HS-27A (cell line): ENCODE data around the gene CLDN20.
A peak's percentile ranks its signal among the peaks of the same experiment; 100 is the strongest.

ENCODE experiments used
- DNase-seq: peaks from one replicate; pipeline ENCODE4 v3.0.0-alpha.2; 2012; ENCODE audit warnings: low read depth, missing footprints

CLDN20 gene

DNA sequence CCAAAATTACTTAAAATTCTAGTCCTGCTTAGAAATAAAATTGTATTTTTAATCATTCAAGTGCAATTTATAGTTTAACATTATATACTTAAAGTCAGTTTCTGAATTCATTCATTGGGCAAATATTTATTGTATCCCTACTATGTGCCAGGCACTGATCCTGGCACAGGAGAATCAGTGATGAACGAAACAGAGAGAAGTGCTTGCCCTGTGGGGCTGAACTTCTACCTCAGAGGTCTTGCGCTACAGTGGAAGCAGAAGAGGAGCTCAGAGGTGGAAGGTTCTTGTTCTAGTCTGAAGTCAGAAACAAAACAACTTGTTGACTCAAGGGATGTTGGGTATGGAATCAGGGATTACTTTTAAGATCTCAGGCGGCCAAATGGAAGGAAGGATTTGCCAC, 6.0 kb downstream of the CLDN20 start:
- DNase-seq = no peak

DNA sequence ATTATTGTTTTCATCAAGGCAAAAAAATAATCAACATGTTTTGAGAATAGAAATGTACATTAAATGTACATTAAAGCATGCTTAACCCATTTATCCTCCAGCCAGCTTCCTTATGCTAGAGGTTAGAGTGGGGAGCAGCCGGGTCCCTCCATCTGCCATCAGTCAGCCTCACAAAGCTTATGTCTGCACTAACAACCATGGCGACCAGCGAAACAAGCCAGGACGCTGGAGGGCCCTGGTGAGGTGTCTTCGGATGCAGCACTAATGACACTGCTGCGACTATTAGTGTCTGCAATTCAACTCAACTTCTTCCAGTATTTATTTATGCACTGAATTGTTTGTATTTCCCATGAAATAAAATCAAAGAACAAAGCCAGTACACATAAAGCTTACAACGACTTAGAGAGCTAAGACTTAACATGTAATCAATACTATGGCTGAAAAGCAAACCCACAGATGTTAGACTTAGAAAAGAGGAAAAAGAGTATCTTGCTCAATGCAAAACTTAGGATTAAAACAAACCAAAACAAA, 6.8 kb downstream of the CLDN20 start:
- DNase-seq = no peak

DNA sequence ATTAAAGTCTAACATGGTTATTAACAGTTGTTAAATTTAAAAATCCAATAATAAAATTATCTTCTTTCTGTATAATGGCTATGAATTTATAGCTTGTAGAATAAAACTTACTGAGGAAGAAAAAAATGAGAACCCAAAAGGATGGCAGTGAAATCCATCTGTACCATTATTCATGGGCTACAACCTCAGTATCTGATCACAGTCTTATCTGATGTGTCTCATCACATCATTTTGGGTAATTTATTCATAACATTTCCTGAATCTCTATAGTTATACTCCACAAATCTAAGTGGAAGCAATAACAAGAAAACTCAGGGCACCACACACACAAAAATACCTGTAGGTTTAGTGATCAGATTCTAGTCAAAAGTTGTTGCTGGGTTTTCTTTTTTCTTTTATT, 7.3 kb downstream of the CLDN20 start:
- DNase-seq = no peak

DNA sequence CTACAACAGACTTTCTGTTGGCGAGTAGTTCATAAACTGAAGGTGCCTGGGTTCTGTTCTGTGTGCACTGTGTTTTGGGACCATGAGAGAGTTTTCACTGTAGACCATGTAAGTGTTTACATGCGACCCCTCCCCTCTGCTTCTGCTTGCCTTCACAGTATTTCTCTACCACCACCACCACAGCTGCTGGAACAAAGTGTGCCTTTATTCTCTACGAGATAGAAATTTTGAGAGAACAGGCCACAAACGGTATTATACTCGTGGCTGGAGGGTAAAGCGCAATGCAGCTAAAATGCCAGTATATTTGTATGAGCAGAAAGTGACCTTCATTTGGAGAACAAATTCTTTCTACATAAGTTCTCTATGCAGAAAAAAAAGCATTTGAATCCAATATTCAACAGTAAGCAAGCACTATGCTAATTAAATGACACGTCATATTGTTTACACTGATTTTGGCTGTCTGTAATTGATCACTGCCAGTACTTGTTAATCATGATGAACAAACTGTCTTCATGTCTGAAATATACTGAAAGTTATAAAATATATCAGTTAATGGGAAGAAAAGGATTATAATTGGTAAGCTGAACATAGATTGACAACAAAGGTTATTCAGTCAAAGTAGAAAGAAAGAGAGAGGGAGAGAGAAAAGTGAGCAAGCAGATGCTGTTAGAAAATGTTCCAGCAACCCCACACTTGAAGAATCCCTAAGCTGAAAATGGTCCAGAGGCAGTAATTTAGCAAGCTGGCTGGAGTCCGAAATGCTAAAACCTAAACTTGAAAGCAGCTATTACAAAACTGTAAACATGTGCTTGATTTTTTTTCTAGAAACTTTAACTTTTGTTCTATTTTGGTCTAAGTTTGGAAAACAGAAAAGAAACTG, 8.8 kb downstream of the CLDN20 start:
- no peak for DNase-seq

DNA sequence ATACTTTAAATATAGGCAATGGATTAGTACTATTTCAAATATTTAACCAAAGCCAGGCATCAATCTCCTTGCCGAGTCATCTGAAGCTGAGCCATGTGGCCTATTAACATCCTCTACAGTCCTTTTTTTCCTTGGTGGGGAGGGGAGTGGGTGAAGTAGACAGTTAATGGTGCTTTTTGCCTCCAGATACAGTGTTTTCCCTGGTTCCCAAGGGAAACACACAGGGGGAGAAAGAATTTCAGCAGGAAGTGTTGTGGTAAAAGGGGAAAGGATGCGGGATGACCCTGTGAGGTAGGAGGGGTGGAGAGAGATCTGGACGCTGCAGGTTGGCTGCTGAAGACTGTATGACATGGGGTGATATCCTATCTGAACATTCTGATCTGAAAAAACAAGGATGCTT, 9.6 kb downstream of the CLDN20 start:
- DNase-seq = peak; percentile 72

DNA sequence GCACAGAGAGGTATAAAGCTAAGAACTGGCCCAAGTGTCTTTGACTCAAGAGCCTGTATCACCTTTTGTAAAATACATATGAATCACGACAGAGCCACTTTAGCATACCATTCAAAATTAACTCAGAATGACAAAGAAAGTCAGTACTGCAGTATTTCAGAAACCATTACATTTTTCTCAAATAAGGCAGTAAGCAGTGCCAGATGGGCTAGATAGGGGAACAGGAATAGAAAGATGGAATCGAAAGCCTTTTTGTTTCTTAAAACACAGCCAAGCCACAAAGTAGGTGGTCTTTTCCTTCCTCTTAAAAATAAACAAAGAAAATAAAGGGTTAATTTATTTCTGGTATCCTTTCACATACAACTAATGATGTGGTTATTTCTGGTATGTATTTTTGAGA, 10.3 kb downstream of the CLDN20 start:
- no peak for DNase-seq

DNA sequence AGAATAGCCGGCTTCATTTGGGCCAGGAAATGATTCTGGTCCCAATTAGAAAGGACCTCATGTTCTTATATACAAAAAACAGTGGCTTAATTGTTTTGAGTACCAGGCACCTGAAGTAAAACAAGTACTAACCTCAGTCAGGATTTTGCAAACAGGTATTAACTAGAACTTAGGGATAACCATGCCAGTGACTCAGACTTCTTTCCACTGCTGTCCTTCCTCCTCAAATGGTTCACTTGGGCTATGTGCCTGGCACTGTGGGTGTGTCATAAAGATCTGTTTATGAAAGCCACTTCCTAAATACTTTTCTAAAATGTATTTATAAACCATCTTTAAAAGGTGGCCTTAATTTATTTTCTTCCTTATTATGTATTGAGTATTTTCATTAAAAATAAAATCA, 10.7 kb downstream of the CLDN20 start:
- DNase-seq = no peak

DNA sequence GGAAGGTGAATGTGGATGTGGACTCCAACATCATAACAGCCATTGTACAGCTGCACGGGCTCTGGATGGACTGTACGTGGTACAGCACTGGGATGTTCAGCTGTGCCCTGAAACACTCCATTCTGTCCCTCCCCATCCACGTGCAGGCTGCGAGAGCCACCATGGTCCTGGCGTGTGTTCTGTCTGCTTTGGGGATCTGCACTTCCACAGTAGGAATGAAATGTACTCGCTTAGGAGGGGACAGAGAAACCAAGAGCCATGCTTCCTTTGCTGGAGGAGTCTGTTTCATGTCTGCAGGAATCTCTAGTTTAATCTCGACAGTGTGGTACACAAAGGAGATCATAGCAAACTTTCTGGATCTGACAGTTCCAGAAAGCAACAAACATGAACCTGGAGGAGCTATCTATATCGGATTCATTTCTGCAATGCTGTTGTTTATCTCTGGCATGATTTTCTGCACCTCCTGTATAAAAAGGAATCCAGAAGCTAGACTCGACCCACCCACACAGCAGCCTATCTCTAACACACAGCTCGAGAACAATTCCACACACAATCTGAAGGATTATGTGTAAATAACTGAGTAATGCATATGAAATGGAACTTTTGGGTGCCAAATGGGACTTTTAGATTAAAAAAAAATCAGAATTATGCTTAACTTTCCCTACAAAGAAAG, 12.1 kb downstream of the CLDN20 start:
- DNase-seq = no peak

DNA sequence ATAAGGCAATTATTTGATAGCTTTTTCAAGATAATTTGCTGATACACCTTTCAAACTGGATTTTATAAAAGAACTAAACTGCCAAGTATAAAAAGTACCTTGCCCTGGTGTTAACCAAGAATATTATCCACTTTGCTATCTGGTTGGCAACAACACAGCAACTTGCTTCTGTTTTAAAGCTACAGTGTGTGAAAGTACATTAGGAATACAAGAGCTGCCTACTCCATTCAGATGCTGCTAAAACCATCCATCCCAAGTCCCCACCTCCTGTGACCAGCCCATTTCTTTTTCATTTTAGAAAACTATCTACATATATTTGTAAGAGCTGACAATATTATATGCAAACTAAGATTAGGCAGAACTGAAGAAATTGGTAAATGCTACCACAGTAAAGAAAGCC, 12.8 kb downstream of the CLDN20 start:
- DNase-seq = no peak

DNA sequence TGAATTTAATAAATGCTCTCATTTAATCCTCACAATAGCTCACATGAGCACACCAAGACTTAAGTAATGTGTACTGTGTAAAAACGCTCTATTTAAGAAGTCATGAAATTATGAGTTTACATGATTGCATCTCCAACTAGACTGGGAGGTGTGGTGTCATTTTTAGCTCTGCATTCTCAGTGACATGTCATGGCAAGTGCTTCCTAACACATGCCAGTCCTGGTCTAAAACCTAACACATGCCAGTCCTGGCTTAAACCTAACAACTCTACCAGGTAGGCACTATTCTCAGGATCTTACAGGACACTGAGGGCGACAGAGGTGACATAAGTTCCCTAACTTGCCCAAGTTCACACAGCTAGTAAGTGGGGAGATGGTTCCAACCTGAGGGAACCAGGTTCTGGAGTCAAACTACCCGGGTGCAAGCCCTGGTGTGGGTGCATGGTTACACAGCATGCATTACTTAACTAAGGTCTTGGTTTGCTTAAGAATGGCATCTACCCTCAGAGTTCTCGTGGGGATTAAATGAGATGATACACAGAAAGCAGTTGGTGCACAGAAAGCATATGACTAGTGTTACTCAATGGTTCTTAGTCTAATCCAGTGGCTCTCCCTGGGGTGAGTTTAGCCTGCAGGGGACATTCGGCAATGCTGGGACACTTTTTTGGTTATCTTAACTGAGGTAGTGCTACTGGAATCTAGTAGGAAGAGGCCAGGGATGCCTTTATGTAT, 14.7 kb downstream of the CLDN20 start:
- no peak for DNase-seq

DNA sequence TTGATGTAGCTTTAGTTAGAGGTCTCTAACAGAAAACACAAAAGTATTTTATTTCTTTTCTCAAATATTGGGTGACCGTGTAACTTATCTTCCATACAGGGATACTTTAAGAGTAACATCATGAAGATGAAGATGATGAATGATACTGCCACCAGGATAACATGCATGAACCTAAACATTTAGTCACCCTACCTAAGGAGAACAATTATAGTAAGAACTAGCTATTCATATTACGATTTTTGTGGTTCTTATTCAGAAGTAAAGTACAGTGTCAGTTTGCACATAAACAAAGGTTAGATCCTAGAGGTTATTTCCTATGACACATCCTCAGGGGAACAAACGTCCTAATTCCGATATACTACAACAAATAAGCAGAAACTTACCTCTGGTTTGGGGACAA, 21.0 kb downstream of the CLDN20 start:
- no peak for DNase-seq

DNA sequence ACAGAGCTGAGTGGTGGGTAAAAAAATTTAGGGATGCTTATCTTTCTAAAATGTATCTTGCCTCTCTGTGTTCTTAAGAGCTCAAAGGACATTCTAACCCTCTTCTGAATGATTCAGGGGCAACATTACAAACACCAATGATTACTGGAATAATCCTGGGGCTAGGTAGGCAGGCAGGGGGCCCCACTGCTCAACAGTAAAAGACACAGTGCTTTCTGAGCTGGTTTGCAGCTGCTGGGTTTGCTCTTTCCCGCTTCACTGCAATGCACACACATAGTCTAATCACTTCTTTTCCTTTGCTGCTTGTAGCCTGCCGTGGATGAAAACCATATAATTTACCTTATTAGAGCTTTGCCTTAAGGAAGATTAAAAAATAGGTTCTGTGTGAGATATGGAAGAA, 23.9 kb downstream of the CLDN20 start:
- no peak for DNase-seq

DNA sequence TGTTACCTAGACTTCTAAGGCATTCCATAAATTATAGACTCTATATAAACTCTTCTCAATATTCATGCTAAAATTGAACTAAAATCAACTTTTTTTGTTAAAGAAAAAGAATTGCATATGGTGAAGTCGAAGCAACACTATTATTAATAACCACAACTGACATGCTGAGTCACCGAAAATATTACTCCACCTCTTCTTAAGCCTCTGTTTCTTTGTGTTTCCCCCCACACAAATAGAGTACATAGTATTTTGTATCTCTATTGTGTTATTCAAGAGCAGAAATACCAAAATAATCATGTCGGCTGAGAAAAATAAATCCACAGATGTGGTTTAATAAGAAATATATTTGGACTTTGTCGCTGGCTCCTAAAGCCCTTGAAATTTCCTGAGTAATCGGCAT, 26.7 kb downstream of the CLDN20 start:
- DNase-seq = no peak

DNA sequence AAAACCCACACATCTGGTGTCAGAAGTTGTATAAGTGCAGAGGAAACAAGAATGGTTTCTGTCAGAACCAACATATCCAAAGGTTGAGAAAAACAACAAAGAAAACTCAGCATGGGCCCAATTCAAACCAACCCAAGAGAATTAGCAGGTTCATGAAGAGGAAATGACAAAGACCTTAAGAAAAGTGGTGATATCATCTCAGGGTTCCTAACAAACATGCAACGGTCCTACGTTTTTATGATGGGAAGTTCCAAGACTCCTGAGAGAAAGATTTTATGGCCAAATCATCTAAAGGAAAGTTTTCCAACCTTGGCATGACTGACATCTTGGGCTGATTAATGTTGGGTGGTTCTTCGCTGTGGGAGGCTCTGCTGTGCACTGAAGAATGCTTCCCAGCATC, 27.5 kb downstream of the CLDN20 start:
- DNase-seq = no peak

DNA sequence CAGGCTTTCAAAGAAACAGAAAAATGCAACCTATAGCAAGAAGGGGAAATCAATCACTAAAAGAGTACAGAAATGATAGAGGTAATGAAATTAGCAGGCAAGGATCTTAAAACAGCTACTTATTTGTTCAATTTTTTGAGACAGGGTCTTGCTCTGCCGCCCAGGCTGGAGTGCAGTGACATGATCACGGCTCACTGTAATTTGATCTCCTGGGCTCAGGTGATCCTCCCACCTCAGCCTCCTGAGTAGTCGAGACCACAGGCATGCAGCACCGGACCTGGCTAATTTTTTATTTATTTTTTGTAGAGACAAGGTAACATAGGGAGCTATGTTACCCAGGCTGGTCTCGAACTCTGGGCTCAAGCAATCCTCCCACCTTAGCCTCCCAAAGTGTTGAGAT, 28.9 kb downstream of the CLDN20 start:
- no peak for DNase-seq

DNA sequence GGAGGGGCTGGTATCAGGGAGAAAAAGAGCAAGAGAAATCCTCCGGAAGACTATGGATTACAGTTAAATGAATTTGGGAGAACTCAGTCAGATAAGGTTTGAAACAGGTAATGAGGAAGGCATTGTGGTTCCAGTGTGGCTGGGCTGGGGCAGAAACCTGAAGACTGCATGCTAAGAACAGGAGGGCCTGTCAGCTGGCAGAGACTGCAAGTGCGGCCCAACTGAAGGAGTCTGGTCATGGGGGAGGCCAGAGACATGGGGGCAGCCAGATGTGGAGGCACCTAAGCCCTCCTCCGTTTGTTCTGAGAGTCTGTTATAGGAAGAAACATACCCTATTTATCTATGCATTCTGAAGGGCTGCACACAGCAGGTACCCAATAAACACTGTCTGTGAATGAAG, 33.9 kb downstream of the CLDN20 start:
- DNase-seq = no peak

DNA sequence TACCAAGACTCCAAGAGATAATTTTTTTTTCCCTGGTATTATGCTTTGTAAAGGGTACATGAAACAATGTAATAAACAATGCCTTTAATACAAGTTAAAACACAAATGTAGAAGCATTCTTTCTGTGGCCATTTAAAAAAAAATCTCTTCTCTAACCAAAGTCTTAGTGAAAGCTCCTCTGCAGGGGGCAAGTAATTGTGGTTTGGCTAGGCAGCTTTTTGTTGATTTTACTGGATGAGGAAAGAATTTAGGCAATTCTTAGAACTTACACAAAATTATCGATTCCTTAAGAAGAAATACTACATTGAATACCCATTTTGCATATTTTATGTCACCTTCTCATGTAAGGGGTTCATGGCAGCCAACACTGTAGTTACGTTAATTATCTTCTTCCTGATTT, 38.1 kb downstream of the CLDN20 start:
- no peak for DNase-seq

DNA sequence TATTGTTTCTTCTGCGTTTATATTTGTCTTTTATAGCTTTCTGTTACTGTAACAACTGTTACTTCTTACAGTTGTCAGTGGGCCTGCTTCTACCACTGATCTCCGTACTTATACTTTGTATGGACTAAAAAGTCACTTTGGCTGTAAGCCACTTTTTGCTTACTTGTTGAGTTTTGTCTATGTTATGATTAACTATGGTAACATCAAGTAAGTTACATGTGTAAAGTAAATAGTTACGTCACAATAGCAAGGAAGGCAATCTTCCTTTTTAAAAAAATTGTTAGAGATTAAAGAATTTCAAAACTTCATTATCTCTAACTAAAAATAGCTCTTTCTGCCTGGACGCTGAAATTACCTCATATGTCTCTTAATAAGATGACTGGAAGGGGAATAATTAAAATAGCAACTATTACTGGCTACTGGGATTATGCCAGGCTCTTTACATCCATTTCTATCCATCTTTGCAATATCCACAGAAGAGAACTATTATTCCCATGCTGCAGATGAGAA, 39.6 kb downstream of the CLDN20 start:
- no peak for DNase-seq

DNA sequence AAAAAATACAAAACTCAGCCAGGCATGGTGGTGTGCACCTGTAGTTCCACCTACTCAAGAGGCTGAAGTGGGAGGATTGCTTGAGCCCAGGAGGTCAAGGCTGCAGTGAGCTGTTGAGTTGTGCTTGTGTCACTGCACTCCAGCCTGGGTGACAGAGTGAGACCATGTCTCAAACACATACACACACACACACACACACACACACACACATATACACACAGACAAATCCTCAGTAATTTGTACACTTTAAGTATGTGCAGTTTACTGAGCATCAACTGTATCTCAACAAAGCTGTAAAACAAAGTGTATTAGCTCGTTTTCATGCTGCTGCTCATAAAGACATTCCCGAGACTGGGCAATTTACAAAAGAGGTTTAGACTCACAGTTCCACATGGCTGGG, 43.1 kb downstream of the CLDN20 start:
- DNase-seq = no peak

DNA sequence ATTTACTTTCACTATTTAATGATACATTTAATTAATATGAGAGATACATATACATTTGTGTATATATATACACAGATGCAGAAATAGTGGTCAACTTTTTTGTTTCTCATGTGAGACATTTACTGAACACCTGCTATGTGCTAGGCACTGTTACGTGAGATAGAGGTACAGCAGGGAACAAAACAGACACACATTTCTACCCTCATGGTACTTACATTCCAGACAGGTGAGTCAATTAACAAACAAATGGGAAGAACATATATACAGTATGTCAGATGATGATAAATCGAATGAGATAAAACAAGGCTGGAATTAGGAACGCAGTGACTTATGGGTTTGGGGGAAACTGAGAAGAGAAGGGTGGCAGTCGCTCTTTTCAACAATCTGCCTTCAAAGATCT, 45.3 kb downstream of the CLDN20 start:
- no peak for DNase-seq

DNA sequence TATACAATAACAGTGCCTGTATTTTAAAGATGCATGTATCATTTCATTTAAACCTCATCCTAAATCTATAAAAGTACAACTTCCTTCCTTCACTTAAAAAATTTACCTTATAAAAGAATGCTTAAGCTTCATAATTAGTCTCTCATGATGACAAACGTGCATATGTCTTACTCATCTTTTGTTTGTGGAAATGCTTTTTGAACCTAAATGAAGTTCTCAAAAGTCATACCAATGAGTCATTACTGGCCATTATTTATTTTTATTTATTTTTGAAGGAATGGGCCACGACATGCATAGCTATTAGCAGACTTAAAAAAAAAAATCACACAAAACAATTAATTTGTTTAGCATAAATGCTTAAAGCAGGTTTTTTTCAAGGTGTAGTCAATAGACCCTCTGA, 46.8 kb downstream of the CLDN20 start:
- no peak for DNase-seq

DNA sequence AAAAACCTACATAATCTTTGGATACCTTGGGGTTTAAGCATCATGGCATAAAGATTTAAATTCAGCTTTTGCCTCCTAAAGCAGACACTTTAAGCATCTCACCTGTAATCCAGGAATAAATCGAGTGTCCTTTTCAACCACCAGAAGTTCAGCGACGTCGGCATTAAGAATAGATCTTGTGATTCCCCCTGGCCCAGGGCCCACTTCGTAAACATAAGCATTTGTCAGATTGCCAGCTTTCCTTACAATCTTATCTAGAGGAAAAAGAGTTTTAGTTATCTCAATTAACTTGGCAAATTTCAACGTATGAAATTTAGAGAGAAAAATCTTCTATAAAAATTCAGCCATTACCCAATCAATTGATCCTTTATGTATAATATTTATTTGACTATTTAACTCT, 47.3 kb downstream of the CLDN20 start:
- no peak for DNase-seq

DNA sequence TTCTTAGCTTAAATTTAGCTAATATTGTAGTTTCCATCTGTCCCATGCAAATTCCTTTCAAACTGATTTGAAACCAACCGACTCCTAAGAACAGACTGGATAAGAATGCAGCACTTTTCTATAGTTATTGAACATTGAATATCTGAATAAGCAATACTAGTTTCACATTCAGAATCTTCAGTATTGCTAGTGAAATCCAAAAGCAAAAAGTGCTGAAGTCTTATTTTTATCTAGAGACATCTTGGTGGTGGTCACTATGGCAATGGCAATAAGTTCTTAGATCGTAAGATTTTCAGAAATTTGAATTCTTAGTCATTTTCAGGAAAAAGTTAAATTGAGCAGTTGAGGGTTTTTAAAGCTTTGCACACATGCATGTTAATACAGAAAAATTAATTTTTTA, 47.8 kb downstream of the CLDN20 start:
- no peak for DNase-seq
